DND-41 (cell line): Measurements from ENCODE around the gene FAM53B.

Source experiments
- EZH2 ChIP-seq: IDR thresholded peaks from 3 replicates; pipeline ENCODE4 v1.6.1; 2012; ENCODE audit warnings: borderline replicate concordance, low read depth, mild to moderate bottlenecking, moderate library complexity, low read length, inconsistent platforms; ENCODE audit not compliant: severe bottlenecking
- TF ChIP-seq, protein P1 (sequence below): IDR thresholded peaks from 2 replicates; pipeline ENCODE4 v1.5.1; 2012; ENCODE audit warnings: borderline replicate concordance, low read length, moderate library complexity, mild to moderate bottlenecking; ENCODE audit not compliant: poor library complexity, severe bottlenecking; ENCODE audit errors: extremely low read depth

DNA sequence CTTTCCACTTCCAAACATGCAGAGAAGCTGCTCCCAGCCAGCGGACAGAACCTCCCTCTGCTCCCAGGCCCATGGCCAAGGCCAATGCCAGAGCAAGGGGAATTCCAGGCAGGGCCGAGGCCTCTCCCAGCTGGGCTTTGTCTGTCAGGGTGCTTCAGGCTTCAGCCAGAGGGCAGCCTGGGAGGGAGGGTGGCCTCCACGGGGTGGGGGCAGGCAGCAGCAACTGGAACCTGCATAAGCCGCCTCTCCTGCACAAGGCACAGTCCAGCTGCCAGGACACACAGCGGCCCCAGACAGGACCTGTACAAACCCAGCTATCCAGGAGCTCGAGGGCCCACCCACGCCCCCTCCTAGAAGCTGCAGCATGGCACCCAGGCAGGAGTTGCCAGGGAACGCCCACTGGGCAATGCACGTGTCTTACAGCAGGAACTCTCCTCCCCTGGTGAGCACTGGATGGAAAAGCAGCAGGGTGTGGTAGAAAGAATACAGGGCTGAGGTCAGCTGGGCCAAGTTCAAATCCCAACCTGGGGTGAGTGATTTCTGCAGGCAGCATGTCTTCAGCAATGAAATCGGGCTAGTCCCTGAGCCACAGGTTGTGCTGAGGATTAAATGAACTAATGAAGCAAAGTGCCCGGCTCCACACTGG, 7.6 kb downstream of the FAM53B start:
- TF ChIP-seq, protein P1, sequence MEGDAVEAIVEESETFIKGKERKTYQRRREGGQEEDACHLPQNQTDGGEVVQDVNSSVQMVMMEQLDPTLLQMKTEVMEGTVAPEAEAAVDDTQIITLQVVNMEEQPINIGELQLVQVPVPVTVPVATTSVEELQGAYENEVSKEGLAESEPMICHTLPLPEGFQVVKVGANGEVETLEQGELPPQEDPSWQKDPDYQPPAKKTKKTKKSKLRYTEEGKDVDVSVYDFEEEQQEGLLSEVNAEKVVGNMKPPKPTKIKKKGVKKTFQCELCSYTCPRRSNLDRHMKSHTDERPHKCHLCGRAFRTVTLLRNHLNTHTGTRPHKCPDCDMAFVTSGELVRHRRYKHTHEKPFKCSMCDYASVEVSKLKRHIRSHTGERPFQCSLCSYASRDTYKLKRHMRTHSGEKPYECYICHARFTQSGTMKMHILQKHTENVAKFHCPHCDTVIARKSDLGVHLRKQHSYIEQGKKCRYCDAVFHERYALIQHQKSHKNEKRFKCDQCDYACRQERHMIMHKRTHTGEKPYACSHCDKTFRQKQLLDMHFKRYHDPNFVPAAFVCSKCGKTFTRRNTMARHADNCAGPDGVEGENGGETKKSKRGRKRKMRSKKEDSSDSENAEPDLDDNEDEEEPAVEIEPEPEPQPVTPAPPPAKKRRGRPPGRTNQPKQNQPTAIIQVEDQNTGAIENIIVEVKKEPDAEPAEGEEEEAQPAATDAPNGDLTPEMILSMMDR, result no peak
- TF ChIP-seq EZH2, result no peak
